Hematopoietic multipotent progenitor cell treated with erythropoietin and hydrocortisone succinate and interleukin-3 and kit ligand, for 15 days (in vitro differentiated cells): ENCODE results near the gene RXFP4.
A peak's percentile ranks its signal among the peaks of the same experiment; 100 is the strongest.
"Not testable (repeated sequence)": the region's sequence is repeated elsewhere in the genome, so short reads cannot be mapped to it uniquely, and the experiment has no call there.

Experiments used
- DNase-seq: peaks from one replicate; pipeline ENCODE4 v3.0.0-alpha.2; 2015; ENCODE audit warnings: low spot score

The RXFP4 gene

GRCh38 chr1:155978325-155978972, 37.0 kb downstream of the RXFP4 start, which contains the start of gene ARHGEF2:
ARHGEF2 (minus strand) TSS chr1:155978547; CDS start chr1:155978427, 120 bp downstream.
- peak; percentile 70 for DNase-seq

- peak; percentile 41 for DNase-seq
These were observed 37.6 kb downstream of the RXFP4 start for GRCh38 chr1:155978973-155979429.

DNA sequence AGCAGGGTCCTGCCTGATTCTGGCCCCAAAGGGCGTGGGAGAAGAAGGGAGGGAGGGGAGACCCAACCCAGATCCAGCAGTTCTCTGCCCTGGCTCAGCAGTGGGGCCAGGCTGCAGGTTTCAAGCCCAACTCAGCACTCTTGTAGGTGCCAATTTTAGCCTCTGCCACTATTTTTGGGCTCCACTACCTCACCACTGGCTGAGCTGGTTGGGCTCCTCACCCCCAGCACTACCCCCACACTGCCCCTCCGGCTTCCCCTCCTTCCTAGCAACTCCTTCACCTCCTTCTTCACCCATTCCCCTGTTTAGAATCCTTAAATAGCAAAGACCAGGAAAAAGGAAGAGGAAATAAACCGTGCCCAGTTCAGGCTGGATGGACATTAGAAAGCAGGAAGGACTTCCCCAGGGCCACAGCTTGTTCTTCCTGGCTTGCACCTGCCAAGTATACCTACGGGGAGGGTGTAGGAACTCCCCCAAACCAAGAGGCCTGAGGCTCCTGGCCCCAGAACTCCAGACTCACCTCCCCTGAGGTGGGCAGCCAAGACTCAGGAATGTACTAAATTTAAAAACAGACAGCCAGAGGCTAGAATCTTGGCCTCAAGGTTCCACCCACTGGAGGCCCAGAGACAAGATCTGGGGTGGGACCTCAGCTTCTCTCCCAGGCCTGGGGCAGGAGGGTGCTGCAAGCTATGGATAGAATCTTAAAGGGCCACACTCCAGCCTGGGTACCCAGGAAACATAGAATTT, 38.3 kb downstream of the RXFP4 start:
- peak; percentile 85 for DNase-seq

GRCh38 chr1:155981266-155982088, 40.0 kb downstream of the RXFP4 start:
- peak; percentile 72 for DNase-seq

DNA sequence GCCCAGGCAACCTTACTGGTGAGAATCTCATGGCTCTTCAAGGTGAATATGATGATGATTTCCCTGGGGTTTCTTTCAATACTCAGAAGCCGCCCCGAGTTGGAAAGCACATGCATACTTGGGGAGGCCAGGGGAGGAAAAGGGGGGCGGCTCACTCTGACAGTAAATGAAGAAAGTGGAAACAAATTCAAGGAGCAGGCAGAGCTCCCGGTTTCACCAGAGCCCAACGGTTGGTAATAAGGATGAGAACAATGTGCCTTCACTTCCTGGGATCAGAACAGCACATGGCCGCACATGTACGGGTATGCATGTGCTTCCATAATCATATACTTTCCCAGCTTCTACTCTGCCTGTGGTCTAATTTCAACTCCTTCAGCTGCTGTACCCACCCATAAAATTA, 40.7 kb downstream of the RXFP4 start:
- DNase-seq = no peak

- no peak for DNase-seq
These were observed 42.0 kb downstream of the RXFP4 start for GRCh38 chr1:155983191-155984024.

GRCh38 chr1:155984341-155984740, 42.9 kb downstream of the RXFP4 start:
- DNase-seq = no peak

DNA sequence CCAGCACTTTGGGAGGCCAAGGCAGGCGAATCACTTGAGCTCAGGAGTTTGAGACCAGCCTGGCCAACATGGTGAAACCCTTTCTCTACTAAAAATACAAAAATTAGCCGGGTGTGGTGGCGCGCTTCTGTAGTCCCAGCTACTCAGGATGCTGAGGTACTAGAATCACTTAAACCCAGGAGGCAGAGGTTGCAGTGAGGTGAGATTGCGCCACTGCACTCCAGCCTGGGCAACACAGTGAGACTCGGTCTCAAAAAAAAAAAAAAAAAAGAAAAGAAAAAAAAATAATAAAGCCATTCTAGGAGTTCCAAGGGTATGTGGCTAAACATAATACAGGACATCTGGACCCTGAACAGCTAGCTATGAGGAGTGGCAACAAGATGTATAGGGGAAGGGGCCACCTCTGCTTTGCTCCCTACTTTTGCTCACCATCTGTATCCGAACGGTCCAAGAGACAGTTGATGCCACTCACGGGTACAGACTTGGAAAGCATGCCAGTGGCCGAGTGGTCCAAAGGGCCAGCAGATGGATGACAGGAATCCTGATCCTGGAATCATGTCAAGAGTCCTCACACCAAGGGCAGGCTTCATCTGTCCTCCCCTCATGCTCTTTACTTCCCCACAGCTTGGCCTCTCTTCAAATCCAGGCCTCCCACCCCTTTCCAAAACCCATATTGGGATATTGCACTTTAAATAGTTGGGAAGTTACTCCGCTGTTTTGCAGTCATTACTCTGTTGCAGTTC, 43.6 kb downstream of the RXFP4 start:
- not testable (repeated sequence) for DNase-seq

- DNase-seq = peak; percentile 82
These were observed 48.0 kb downstream of the RXFP4 start for GRCh38 chr1:155989242-155990004.

DNA sequence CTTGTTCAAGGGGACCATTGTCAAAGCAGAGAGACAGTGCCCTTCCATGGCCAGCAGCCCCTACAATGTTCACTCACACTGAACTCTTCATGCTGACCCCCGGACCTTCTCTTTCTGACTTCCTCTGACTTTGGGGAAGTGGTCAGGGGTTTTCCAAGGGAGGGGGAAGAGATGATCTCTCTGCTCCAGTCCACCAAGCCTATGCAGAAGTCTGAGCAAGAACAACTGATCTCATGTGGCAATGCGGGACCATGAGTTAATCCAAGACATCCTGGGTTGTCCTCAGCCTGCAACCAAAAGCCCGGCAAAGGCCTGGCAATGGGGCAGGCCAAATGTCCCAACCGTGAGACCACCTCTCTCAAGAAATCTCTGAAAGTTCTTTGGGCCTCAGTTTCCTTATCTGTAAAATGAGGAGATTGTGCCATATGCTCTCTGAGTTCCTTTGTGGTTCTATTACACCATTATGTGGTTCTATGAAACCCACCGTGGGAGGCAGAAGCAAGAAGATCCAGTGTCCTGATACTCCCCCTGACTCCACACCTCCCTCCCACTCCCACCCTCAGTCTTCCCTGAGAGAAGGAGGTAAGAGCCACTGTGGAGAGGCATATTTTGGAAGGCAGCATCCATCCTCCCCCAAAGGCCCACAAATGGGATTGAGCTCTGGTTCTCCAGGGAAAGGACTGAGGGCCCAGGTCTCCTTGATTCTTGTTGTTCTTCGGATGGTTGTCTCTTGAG, 48.7 kb downstream of the RXFP4 start:
- DNase-seq = no peak
